GM11168 (cell line): ENCODE measurements around the gene CACNA1D.
"Not testable (repeated sequence)": the region's sequence is repeated elsewhere in the genome, so short reads cannot be mapped to it uniquely, and the experiment has no call there.

Experiments
- in situ Hi-C: fragments of 300-500 bp; cut with MboI; formaldehyde crosslinking; loops from one replicate; pipeline ENCODE4 v1.12.0; 2022; ENCODE audit warnings: low sequenced_read_pairs; ENCODE audit not compliant: unreplicated experiment

The CACNA1D gene

GRCh38 chr3:53643757-53644156 is 149.3 kb downstream of the CACNA1D start:
- in situ Hi-C loops: no loop called here

- in situ Hi-C loops: no loop called here
These were observed 151.3 kb downstream of the CACNA1D start for GRCh38 chr3:53645754-53646153.

DNA sequence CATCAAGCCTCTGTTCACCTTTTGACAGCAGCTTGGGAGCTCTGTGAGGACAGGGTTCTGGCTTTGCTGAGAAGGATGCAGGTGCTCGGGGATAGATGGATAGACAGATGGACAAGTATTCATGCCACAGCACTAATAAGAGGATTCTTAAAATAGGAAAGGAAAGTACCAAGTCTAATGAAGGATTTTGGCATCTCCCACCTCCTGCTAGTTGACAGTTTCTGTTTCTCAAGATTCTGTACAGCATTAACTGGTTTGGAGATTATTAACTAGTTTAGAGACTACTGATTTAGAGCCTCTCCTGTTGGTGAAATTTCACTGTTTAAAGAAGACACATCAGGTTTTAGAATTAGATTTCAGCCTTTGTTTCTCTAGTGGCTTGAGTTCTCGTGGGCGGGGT is 152.3 kb downstream of the CACNA1D start:
- in situ Hi-C loops: no loop called here

DNA sequence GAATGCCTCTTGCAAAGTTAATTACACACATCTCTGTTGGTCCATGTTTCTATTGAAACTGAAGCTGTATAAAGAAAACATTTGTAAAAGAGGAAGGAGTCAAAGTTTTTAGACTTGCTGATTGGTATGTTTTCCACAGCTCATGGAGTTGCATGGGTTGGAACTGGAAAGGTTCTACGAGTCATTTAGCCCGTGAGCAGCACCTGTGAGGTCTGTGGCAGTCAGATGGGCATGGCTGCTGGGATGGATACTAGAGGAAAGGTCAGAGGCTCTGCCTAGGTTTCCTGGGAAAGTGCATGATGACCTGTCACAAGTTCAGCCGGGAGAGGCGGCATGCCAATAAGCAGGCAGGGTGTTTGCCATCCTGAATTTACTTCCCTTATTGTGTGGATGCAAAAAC is 155.4 kb downstream of the CACNA1D start:
- in situ Hi-C loops: no loop called here

- in situ Hi-C loops: no loop called here
These were observed 156.0 kb downstream of the CACNA1D start for GRCh38 chr3:53650424-53650823.

DNA sequence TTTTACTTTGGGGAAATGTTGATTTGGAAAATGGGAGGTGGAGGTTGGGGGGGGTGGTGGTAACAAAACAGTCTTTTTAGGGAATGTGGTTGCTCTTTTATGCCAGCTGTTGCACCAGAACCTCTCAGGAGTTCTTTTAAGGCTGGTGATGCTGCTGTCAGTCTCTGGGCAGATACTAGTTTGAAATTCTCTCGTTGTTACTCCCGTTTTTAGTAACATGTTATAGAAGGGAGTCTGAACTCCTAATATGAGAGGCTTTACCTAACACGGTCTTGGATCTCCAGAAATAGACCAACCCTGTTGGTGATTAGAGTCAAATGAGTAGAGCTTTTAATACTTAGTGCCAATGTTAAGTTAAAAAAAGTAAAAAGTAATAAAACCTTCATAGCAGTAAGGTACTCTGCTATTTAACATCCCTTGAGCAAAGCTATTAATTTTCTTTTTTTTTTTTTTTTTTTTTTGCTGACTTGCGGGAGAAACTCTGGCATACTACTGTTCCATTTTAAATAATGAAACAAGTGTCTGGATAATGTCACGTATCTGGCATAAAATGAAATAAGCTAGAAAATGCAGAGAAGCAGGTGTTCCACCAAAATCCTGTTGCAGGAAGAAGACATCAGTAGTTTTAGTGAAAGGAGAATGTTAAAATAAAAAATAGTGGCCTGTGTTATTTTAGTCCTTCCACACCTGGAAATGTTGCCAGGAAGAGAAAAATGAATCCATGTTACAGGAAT is 156.7 kb downstream of the CACNA1D start:
- in situ Hi-C loops: no loop called here

- in situ Hi-C loops: no loop called here
These were observed 157.5 kb downstream of the CACNA1D start for GRCh38 chr3:53651927-53652326.

GRCh38 chr3:53657651-53658050 is 163.2 kb downstream of the CACNA1D start:
- in situ Hi-C loops: no loop called here

GRCh38 chr3:53658613-53659193 is 164.3 kb downstream of the CACNA1D start:
- in situ Hi-C loops: no loop called here

DNA sequence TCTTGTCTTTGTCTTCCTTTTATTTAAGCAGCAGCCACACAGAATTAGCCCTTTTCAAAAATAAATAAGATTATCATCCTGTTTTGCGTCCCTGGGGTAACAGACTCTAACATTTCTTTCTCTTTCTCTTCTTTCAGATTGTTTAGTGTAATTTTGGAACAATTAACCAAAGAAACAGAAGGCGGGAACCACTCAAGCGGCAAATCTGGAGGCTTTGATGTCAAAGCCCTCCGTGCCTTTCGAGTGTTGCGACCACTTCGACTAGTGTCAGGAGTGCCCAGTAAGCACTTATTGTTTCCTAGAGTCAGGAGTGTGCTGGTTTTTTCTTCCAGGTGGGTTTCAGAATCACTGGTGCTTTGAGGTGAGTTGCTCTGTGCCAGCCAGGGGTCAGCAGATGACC is 165.6 kb downstream of the CACNA1D start:
- in situ Hi-C loops: no loop called here

DNA sequence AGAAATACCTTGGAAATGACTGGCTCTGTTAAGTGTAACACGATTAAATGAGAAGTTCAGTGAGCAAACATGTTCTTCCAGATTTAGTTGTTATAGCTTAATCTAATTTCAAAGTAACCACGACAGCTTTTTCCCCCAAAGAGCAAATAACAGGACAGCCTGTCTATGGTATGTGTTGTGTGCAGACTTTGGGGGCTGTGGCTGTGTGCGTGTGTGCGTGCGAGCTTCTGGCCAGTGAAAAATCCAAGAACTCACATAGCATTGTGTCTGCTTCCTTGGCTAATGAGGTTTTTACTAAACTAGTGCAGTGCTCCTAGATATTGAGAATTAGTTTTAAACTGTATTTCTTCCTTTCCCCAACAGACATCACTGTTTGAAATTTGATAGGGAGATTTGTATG is 167.1 kb downstream of the CACNA1D start:
- in situ Hi-C loops: no loop called here

GRCh38 chr3:53664812-53665211 is 170.4 kb downstream of the CACNA1D start:
- in situ Hi-C loops: not testable (repeated sequence)

- in situ Hi-C loops: no loop called here
These were observed 171.4 kb downstream of the CACNA1D start for GRCh38 chr3:53665608-53666425.

- in situ Hi-C loops: no loop called here
These were observed 174.5 kb downstream of the CACNA1D start for GRCh38 chr3:53668872-53669271.

DNA sequence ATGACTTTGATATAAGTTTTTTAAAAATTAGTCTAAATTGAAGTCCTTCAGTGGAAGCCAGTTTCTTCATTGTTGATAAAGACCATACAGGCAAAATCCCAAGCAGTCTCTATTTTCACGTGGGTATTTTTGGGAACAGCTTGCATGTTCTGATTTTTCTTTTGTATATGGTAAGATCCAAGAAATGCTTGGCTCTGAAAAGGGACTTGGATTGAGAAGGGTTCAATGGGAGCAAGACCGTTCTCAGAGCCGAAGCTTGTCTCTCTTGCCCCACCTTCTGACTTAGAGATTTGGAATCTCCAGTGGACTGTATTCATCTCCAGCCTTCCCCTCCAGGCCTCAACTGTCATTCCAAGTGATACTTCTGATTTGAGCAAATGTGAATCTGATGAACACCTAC is 176.3 kb downstream of the CACNA1D start:
- in situ Hi-C loops: no loop called here

- in situ Hi-C loops: no loop called here
These were observed 177.0 kb downstream of the CACNA1D start for GRCh38 chr3:53671192-53671960.

DNA sequence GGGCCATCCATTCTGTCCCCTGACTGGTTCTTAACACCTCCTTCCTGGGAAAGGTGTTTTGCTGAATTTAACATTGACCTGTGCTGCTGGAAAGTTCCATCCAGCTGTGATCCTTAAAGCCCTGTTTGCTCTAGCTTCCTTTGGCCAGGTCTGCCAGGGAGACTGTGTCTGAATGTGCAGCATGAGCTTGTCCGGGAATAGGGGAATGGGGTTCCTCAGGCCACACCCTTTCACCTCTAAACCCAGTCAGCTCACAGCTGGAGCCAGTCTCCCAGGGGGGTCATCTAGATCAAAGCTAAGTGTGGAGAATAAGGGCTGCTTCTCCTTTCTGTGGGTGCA is 177.5 kb downstream of the CACNA1D start:
- in situ Hi-C loops: no loop called here

DNA sequence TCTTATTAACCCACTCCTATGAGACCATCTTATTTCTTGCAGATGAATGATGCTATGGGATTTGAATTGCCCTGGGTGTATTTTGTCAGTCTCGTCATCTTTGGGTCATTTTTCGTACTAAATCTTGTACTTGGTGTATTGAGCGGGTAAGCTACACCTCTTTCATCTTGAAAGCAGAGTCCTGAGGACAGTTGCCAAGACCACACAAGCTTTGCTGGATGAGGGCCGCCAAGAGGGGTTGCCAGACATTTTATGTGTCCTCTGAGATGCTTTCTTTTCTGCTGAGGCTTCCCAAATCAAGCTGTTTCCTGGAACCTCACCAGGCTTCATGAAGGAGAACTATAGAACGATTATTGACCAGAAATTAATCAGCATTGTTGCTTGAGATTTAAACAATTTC is 178.6 kb downstream of the CACNA1D start:
- in situ Hi-C loops: no loop called here

DNA sequence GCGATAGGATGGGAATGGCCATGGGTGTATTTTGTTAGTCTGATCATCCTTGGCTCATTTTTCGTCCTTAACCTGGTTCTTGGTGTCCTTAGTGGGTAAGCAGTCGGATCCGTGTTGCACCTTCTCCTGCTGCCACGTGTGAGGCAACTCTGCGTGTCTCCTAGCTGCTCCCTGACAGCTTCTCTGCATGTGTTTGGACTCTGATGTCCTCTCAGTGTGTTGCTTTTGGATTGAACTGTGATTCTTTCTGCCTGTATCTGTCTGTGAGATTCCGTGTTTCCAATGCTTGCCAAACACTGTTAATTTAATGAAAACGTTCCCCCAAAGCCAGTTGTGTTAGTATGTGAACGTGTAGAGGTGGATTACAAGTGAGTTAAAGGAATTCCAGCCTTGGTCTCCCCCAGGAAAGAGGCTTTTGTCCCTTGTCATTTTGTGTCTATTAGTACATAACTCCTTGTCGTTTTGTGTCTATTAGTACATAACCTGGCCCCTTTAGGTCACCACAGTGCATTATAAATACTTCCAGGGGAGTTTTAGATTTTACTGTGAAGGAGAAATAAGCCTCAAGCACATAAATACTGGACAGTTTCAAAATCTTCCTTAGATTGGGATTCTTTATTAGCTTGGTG is 179.4 kb downstream of the CACNA1D start:
- in situ Hi-C loops: no loop called here

GRCh38 chr3:53674582-53674981 is 180.2 kb downstream of the CACNA1D start:
- in situ Hi-C loops: no loop called here
